ENCODE results near the gene GPR18. TPM values are rescaled to one million over a fixed set of nuclear protein-coding genes. Genes with fewer than 3 reads are reported as not detected.

The GPR18 gene
- total RNA-seq, 1 donor from 2014 or later: not detected

DNA sequence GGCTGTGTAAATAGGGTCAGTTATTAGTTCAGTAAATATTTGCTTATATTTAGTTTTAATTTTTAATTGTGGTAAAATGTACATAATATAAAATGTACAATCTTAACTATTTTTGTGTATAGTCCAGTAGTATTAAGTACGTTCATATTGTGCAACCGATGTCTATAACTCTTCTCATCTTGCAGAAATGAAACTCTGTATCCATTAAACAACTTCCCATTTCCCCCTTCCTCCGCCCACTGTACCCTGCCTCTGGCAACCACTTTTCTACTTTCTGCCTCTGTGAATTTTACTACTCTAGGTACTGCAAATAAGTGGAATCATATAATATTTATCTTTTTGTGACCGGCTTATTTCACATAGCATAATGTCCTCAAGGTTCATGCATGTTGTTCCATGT is 33.1 kb downstream of the GPR18 start:
- peaks cover 97% of the 10 kb centered on the region for H3K79me2 ChIP-seq (ENCODE audit: low read depth)
- no peaks in the 10 kb centered on the region for H3K36me3 ChIP-seq
- Mint-ChIP-seq H3K36me3 (peaks cover 27% of the 10 kb centered on the region), H3K4me1 (peaks cover 11% of the 10 kb centered on the region), H3K27me3 (ENCODE audit: insufficient read depth, low read depth) (no peaks in the 10 kb centered on the region), H3K9me3 (peaks cover 20% of the 10 kb centered on the region), H3K4me3 (no peak overlapping the region), H3K27ac (no peak overlapping the region)
- H3K4me2 ChIP-seq: no peak overlapping the region
- peaks cover 43% of the 10 kb centered on the region for H4K20me1 ChIP-seq (ENCODE audit: low read depth)
- no peak overlapping the region for H2AFZ ChIP-seq (replicated peaks)
- no peak overlapping the region for H3K27ac ChIP-seq
- no peaks in the 10 kb centered on the region for H3K9me3 ChIP-seq (ENCODE audit: low read depth)
- H3F3A ChIP-seq (ENCODE audit: low read depth): no peaks in the 10 kb centered on the region
- no peak for TF ChIP-seq EZH2phosphoT487 (IDR thresholded peaks at IDR 0.05)
- no peak overlapping the region for H3K9ac ChIP-seq
- H3K4me3 ChIP-seq: no peak overlapping the region
- DNase-seq (ENCODE audit: low spot score): no peak
- no peaks in the 10 kb centered on the region for H3K27me3 ChIP-seq
- peaks cover 21% of the 10 kb centered on the region for H3K4me1 ChIP-seq

DNA sequence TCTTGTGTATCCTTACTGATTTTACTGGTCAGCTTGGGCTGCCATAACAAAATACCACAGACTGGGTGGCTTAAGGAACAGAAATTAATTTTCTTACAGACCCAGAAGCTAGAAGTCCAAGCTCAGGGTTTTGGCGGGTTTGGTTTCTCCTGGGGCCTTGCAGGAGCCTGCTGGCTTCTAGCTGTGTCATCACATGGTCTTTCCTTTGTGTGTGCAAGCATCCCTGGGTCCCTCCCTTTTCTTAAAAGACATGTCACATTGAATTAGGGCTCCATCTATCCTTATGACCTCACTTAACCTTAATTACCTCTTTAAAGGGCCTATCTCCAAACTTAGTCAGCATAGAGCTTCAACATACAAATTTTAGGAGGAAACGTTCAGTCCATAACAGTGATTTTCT is 34.2 kb downstream of the GPR18 start:
- Histone ChIP-seq H2AFZ (replicated peaks) (no peak overlapping the region), H3K79me2 (ENCODE audit: low read depth) (peaks cover 97% of the 10 kb centered on the region), H3K9me3 (ENCODE audit: low read depth) (no peaks in the 10 kb centered on the region), H3K4me3 (no peak overlapping the region), H3K27me3 (no peaks in the 10 kb centered on the region), H3K4me2 (peak overlapping the region; percentile 44), H3F3A (ENCODE audit: low read depth) (no peaks in the 10 kb centered on the region), H4K20me1 (ENCODE audit: low read depth) (peaks cover 43% of the 10 kb centered on the region), H3K4me1 (peaks cover 18% of the 10 kb centered on the region), H3K36me3 (no peaks in the 10 kb centered on the region), H3K9ac (no peak overlapping the region), H3K27ac (no peak overlapping the region)
- Mint-ChIP-seq H3K4me3 (no peak overlapping the region), H3K27ac (no peak overlapping the region), H3K9me3 (peaks cover 20% of the 10 kb centered on the region), H3K27me3 (ENCODE audit: insufficient read depth, low read depth) (no peaks in the 10 kb centered on the region), H3K4me1 (peaks cover 10% of the 10 kb centered on the region), H3K36me3 (peaks cover 27% of the 10 kb centered on the region)
- DNase-seq (ENCODE audit: low spot score): peak; percentile 51
- TF ChIP-seq, protein P1, sequence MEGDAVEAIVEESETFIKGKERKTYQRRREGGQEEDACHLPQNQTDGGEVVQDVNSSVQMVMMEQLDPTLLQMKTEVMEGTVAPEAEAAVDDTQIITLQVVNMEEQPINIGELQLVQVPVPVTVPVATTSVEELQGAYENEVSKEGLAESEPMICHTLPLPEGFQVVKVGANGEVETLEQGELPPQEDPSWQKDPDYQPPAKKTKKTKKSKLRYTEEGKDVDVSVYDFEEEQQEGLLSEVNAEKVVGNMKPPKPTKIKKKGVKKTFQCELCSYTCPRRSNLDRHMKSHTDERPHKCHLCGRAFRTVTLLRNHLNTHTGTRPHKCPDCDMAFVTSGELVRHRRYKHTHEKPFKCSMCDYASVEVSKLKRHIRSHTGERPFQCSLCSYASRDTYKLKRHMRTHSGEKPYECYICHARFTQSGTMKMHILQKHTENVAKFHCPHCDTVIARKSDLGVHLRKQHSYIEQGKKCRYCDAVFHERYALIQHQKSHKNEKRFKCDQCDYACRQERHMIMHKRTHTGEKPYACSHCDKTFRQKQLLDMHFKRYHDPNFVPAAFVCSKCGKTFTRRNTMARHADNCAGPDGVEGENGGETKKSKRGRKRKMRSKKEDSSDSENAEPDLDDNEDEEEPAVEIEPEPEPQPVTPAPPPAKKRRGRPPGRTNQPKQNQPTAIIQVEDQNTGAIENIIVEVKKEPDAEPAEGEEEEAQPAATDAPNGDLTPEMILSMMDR (IDR thresholded peaks at IDR 0.05): no peak
- TF ChIP-seq EZH2 (IDR thresholded peaks at IDR 0.05) (no peak), EZH2phosphoT487 (IDR thresholded peaks at IDR 0.05) (no peak)

DNA sequence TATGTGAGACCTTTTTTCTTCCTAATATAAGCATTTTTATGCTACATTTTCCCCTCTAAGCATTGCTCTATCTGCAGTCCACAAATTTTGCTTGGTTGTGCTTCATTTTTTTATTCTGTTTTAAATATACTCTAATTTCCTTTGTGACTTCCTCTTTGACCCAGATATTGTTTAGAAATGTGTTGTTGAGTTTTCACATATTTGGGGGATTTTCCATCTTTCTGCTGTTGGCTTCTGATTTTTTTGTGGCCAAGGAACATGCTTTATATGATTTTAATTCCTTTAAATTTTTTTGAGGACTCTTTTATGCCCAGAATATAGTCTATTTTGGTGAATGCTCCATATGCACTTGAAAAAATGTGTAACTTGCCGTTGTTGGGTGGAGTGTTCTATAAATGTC is 34.6 kb downstream of the GPR18 start:
- H3K27me3 ChIP-seq: no peaks in the 10 kb centered on the region
- Mint-ChIP-seq H3K9me3 (peaks cover 20% of the 10 kb centered on the region), H3K4me3 (no peak overlapping the region), H3K36me3 (peaks cover 27% of the 10 kb centered on the region), H3K27me3 (ENCODE audit: insufficient read depth, low read depth) (no peaks in the 10 kb centered on the region), H3K4me1 (peaks cover 11% of the 10 kb centered on the region), H3K27ac (no peak overlapping the region)
- peaks cover 97% of the 10 kb centered on the region for H3K79me2 ChIP-seq (ENCODE audit: low read depth)
- H3K36me3 ChIP-seq: no peaks in the 10 kb centered on the region
- H3K4me2 ChIP-seq: peak overlapping the region; percentile 44
- no peaks in the 10 kb centered on the region for H3K9me3 ChIP-seq (ENCODE audit: low read depth)
- H3K27ac ChIP-seq: no peak overlapping the region
- peaks cover 20% of the 10 kb centered on the region for H3K4me1 ChIP-seq
- no peaks in the 10 kb centered on the region for H3F3A ChIP-seq (ENCODE audit: low read depth)
- no peak overlapping the region for H3K4me3 ChIP-seq
- peaks cover 44% of the 10 kb centered on the region for H4K20me1 ChIP-seq (ENCODE audit: low read depth)
- DNase-seq (ENCODE audit: low spot score): no peak
- H3K9ac ChIP-seq: no peak overlapping the region
- TF ChIP-seq EZH2 (IDR thresholded peaks at IDR 0.05) (no peak), EZH2phosphoT487 (IDR thresholded peaks at IDR 0.05) (no peak)
- TF ChIP-seq, protein P1 (IDR thresholded peaks at IDR 0.05): no peak
- H2AFZ ChIP-seq (replicated peaks): no peak overlapping the region

DNA sequence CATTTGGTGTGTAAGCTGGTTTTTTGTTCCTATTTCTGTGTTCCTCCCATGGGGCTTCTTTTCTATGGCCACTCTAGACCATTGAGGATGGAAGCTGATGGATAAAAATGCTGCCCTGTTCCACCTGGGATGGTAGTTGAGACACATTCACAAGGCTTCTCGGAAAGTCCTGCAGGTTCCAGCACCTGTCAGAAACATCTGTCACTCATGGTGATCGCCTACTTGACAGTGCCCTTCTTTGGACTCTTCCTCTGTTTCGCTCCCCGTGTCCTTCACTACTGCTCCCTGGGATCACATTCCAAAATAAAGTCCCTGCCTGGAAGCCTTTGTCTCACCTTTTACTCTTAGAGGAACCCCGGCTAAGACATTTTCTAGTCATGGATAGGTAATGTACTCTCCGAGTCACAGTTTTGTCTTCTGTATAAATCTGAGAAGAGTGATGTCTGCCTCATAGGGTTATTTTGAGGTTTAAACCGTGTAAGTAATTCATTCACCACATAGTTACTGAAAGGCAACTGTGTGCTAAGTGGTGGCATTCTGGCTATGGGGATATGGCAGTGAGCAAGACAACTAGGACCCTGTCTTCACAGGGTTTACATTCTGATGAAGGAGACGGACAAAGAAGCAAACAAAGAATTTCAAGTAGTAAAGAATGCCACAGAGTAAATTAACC is 36.5 kb downstream of the GPR18 start:
- Mint-ChIP-seq H3K9me3 (peaks cover 20% of the 10 kb centered on the region), H3K4me3 (no peak overlapping the region), H3K36me3 (peaks cover 23% of the 10 kb centered on the region), H3K27me3 (ENCODE audit: insufficient read depth, low read depth) (no peaks in the 10 kb centered on the region), H3K4me1 (peaks cover 21% of the 10 kb centered on the region), H3K27ac (no peak overlapping the region)
- H4K20me1 ChIP-seq (ENCODE audit: low read depth): peaks cover 59% of the 10 kb centered on the region
- H3K9me3 ChIP-seq (ENCODE audit: low read depth): no peaks in the 10 kb centered on the region
- no peak overlapping the region for H3K4me2 ChIP-seq
- H3F3A ChIP-seq (ENCODE audit: low read depth): peaks cover 6% of the 10 kb centered on the region
- no peaks in the 10 kb centered on the region for H3K27me3 ChIP-seq
- no peak overlapping the region for H3K27ac ChIP-seq
- TF ChIP-seq EZH2phosphoT487 (IDR thresholded peaks at IDR 0.05): no peak
- no peak for TF ChIP-seq EZH2 (IDR thresholded peaks at IDR 0.05)
- TF ChIP-seq, protein P1 (IDR thresholded peaks at IDR 0.05): no peak
- H3K4me1 ChIP-seq: peaks cover 29% of the 10 kb centered on the region
- H3K79me2 ChIP-seq (ENCODE audit: low read depth): peaks cover 100% of the 10 kb centered on the region
- H3K36me3 ChIP-seq: no peaks in the 10 kb centered on the region
- DNase-seq (ENCODE audit: low spot score): no peak
- H3K4me3 ChIP-seq: no peak overlapping the region
- H3K9ac ChIP-seq: no peak overlapping the region
- no peak overlapping the region for H2AFZ ChIP-seq (replicated peaks)

All from neural progenitor cell (in vitro differentiated cells).